Kidney glomerular epithelial cell (primary cell): ENCODE results near the gene FOXB1.

ENCODE experiments used
- DNase-seq: peaks from one replicate; lab custom pipeline; 2025; lab: John Stamatoyannopoulos, UW

FOXB1 gene

DNA sequence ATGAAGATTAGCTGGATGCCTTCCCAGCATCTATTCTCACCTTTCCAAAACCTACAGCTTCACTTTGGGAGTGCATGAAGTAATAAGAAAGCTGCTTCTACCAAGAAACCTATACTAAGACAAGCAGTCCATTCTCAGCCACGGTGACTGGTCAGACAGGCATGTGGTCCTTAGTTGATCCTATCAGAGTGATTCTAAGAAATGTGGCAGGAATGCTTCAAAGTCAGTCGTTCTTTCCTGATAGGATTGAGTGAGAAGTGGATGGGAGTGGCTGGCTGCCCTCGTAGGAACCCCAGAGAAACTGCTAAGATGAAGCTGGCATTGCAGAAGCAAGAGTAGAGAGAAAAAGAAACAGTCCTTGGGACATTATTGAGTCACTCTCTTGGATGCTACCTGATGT, 16.6 kb downstream of the FOXB1 start:
- no peak for DNase-seq

GRCh38 chr15:60021589-60022378, 17.7 kb downstream of the FOXB1 start:
- no peak for DNase-seq

- DNase-seq, result no peak
These were observed 18.2 kb downstream of the FOXB1 start for GRCh38 chr15:60022379-60022741.

- DNase-seq, result no peak
These were observed 22.4 kb downstream of the FOXB1 start for GRCh38 chr15:60026555-60026954.

GRCh38 chr15:60035344-60035743, 31.2 kb downstream of the FOXB1 start:
- DNase-seq, result no peak

DNA sequence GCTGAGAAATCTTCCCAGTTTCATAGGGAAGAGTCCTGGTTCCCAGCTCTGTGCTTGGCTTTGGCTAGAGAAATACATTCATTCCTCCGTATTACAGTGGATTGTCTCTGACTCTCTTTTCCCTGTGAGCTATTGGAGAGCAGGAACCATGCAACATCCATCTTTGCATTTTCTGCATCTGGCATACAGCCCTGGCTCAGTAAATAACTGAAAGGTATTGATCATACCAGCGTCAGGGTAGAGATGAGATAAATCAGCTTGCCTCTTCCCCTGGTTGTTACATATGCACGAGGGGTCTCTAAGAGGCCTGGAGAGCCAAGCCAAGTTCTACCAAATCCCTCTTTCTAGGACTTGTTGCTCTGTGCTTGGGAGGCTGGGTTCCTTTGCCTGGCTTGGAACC, 35.2 kb downstream of the FOXB1 start:
- no peak for DNase-seq

- no peak for DNase-seq
These were observed 39.8 kb downstream of the FOXB1 start for GRCh38 chr15:60043744-60044435.

GRCh38 chr15:60044636-60045270, 40.6 kb downstream of the FOXB1 start:
- no peak for DNase-seq

DNA sequence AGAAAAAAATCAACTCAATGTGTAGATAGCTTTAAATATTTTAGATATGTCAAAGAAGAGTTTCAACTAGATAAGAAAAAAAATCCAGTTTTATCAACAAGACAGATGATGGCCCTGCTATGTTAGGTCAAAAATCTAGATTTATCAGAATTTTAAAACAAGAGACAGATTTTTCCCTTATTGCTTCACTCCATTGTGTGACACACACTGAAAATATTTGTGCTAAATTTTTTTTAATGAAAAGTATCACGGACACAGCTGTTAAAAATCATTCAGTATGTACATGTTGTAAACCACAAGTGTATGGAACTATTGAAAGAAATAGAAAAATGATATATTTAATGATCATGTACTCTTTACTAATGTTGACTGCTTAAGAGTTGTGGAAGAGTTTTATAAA, 43.6 kb downstream of the FOXB1 start:
- DNase-seq, result no peak

- no peak for DNase-seq
These were observed 45.8 kb downstream of the FOXB1 start for GRCh38 chr15:60049948-60050347.

DNA sequence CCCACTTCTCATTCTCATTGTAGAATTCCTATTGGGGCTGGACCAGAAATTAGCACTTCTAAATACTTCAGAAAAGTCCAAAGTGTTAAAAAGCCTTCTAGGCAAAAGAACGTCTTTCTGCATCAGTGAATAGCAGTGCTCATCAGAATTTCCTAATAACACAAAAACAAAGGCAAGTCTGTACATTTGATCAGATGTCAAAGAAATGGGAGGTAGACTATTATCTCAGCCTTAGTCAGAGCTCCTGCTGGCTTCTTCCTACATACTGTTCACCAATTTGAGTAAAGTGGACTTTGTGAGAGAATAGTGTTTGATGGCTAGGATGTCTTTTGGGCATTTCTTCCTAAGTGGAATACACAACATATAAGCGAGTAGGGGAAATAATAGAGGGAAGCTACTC, 48.7 kb downstream of the FOXB1 start:
- DNase-seq, result no peak

DNA sequence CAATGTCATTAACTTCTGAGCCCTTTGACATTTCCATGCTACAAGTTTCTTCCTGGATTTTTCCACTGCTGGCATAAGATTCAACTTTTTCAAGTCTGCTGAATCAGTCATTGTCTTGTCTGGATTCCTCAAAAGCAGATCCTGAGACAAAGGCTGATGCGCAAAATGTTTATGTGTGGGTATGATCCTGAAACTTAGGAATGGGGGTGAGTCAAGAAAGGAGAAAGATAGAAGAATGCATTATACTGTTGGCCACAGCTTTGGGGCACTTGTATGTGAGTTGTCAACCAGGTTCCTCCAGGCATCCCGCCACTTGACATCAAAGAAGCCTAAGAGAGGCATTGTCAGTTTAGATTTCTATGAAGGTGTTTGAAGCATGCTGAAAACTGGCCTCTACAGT, 50.4 kb downstream of the FOXB1 start:
- no peak for DNase-seq
